ENCODE measurements around the gene KLHL29. TPM values are rescaled to one million over a fixed set of nuclear protein-coding genes. Genes with fewer than 3 reads are reported as not detected.

The KLHL29 gene
- total RNA-seq, 3 donors from 2014 or later (not counting 1 experiment from before 2014, with no cell fraction given), result 0.24 to 0.43 (median 0.33) TPM

DNA sequence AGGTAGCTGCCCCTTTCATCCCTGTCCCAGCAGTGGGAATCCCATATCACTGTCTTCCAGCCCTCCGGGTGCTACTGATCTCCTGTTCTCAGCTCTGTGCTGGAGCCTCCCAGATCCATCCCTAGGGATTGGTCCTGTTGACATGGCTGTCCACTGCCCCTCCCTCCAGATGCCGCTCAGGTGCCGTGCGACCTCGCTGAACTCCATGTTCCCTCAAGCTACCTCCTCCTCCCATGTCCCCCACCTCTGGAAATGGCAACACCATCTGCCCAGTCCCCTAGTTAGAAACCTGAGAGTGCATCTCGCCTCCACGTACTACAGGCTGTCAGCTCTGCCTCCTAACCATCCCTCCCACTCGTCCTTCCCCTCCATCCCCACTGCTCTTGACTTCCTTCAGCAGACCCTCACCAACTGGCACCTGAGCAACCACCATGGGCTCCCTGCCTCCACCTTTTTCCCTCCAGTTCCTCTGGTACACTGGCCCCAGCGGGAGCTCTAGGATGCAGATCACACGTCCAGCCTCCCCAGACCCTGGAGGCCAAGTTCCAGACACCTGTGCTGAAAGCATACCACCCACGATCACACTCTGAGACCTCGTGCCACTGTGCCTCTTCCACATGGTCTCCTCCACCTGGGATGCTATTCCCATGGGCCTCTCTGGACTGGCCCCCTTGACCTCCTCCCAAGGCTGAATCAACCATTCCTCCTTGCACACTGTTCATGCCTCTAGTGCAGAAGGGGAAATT lies 106.8 kb downstream of the KLHL29 start:
- TF ChIP-seq, protein P1, sequence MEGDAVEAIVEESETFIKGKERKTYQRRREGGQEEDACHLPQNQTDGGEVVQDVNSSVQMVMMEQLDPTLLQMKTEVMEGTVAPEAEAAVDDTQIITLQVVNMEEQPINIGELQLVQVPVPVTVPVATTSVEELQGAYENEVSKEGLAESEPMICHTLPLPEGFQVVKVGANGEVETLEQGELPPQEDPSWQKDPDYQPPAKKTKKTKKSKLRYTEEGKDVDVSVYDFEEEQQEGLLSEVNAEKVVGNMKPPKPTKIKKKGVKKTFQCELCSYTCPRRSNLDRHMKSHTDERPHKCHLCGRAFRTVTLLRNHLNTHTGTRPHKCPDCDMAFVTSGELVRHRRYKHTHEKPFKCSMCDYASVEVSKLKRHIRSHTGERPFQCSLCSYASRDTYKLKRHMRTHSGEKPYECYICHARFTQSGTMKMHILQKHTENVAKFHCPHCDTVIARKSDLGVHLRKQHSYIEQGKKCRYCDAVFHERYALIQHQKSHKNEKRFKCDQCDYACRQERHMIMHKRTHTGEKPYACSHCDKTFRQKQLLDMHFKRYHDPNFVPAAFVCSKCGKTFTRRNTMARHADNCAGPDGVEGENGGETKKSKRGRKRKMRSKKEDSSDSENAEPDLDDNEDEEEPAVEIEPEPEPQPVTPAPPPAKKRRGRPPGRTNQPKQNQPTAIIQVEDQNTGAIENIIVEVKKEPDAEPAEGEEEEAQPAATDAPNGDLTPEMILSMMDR (IDR thresholded peaks at IDR 0.05), result no peak
- peaks cover 5% of the 10 kb centered on the region for H3K4me1 ChIP-seq (ENCODE audit: control insufficient read depth, insufficient read depth, low read length)
- H3K9me3 ChIP-seq (ENCODE audit: control insufficient read depth, insufficient read depth, low read length), result no peaks in the 10 kb centered on the region
- no peak overlapping the region for H3K4me3 ChIP-seq (ENCODE audit: low read length)
- H3K4me3 Mint-ChIP-seq, result no peak overlapping the region
- no peaks in the 10 kb centered on the region for H3K9me3 Mint-ChIP-seq
- no peak for ATAC-seq
- H3K27ac Mint-ChIP-seq, result no peak overlapping the region
- 90% methylated on average over 12 of the region's 12 CpGs for WGBS (ENCODE audit: insufficient coverage)
- H3K36me3 ChIP-seq (ENCODE audit: control insufficient read depth, insufficient read depth, low read length), result no peaks in the 10 kb centered on the region
- H3K27me3 ChIP-seq (ENCODE audit: control insufficient read depth, insufficient read depth, low read length), result no peaks in the 10 kb centered on the region
- peaks cover 1 to 2% of the 10 kb centered on the region in 2 donors for H3K4me1 Mint-ChIP-seq
- H3K27ac ChIP-seq (ENCODE audit: low read length), result no peak overlapping the region
- peaks cover 10 to 19% of the 10 kb centered on the region in 2 donors for H3K27me3 Mint-ChIP-seq (ENCODE audit: low read depth in 2 of 2)
- H3K36me3 Mint-ChIP-seq, result no peaks in the 10 kb centered on the region
- intact Hi-C loops (cut with micrococcal nuclease), result no loop called here
- DNase-seq, result no peak

DNA sequence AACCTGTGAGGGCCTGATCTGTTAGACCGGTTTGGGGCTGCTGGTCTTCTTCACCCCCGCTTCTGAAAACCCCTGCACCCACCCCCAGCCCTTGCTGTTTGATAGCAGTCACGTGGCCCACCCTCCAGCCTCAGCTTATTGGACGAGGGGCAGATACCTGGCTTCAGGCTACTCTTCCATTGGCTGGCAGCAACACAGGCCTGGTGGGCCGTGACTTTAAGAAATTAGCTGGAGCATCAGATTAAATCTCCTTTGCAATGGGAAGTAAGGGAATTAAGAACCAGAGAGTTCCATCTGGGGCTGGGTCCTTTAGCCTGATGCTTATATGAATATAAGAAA lies 107.3 kb downstream of the KLHL29 start:
- H3K27me3 Mint-ChIP-seq (ENCODE audit: low read depth in 2 of 2), result peaks cover 12 to 24% of the 10 kb centered on the region in 2 donors
- DNase-seq (no peak), ATAC-seq (no peak)
- 64% methylated on average over 5 of the region's 5 CpGs for WGBS (ENCODE audit: insufficient coverage)
- TF ChIP-seq, protein P1 (IDR thresholded peaks at IDR 0.05), result no peak
- H3K4me3 Mint-ChIP-seq, result no peak overlapping the region
- no peaks in the 10 kb centered on the region for H3K36me3 Mint-ChIP-seq
- Histone ChIP-seq H3K27me3 (ENCODE audit: control insufficient read depth, insufficient read depth, low read length) (no peaks in the 10 kb centered on the region), H3K36me3 (ENCODE audit: control insufficient read depth, insufficient read depth, low read length) (no peaks in the 10 kb centered on the region), H3K27ac (ENCODE audit: low read length) (no peak overlapping the region), H3K4me3 (ENCODE audit: low read length) (no peak overlapping the region), H3K9me3 (ENCODE audit: control insufficient read depth, insufficient read depth, low read length) (no peaks in the 10 kb centered on the region), H3K4me1 (ENCODE audit: control insufficient read depth, insufficient read depth, low read length) (peaks cover 10% of the 10 kb centered on the region)
- intact Hi-C loops (cut with micrococcal nuclease), result no loop called here
- no peaks in the 10 kb centered on the region for H3K9me3 Mint-ChIP-seq
- H3K4me1 Mint-ChIP-seq, result peaks cover 7% of the 10 kb centered on the region in 2 donors
- no peak overlapping the region for H3K27ac Mint-ChIP-seq

DNA sequence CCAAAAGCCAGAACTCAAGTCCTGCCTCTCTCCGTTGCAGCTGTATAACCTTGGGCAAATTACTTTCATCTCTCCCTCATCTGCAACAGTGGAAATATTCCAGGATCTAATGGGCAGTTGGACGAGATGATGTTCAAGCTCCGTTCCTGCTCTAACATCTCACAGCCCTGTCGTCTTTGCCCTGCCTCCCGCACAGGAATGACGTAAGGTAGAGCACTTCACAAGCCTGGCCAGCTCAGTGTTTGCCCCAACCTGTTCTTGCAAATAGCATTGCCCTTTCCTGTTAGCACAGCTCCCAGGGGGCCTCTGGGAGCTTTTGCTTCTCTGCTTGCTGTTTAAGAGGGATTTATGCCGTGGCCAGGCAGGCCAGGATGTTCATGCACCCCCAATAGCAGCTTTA lies 107.9 kb downstream of the KLHL29 start:
- H3K9me3 Mint-ChIP-seq, result no peaks in the 10 kb centered on the region
- no peak overlapping the region for H3K4me3 Mint-ChIP-seq
- Histone ChIP-seq H3K4me1 (ENCODE audit: control insufficient read depth, insufficient read depth, low read length) (peaks cover 10% of the 10 kb centered on the region), H3K9me3 (ENCODE audit: control insufficient read depth, insufficient read depth, low read length) (no peaks in the 10 kb centered on the region), H3K27ac (ENCODE audit: low read length) (no peak overlapping the region), H3K4me3 (ENCODE audit: low read length) (no peak overlapping the region), H3K36me3 (ENCODE audit: control insufficient read depth, insufficient read depth, low read length) (no peaks in the 10 kb centered on the region), H3K27me3 (ENCODE audit: control insufficient read depth, insufficient read depth, low read length) (no peaks in the 10 kb centered on the region)
- intact Hi-C loops (cut with micrococcal nuclease), result no loop called here
- TF ChIP-seq, protein P1 (IDR thresholded peaks at IDR 0.05), result no peak
- H3K4me1 Mint-ChIP-seq, result peaks cover 9 to 10% of the 10 kb centered on the region in 2 donors
- peaks cover 16 to 30% of the 10 kb centered on the region in 2 donors for H3K27me3 Mint-ChIP-seq (ENCODE audit: low read depth in 2 of 2)
- ATAC-seq, result no peak
- 83% methylated on average over 7 of the region's 7 CpGs for WGBS (ENCODE audit: insufficient coverage)
- H3K36me3 Mint-ChIP-seq, result no peaks in the 10 kb centered on the region
- no peak overlapping the region for H3K27ac Mint-ChIP-seq
- DNase-seq, result no peak

DNA sequence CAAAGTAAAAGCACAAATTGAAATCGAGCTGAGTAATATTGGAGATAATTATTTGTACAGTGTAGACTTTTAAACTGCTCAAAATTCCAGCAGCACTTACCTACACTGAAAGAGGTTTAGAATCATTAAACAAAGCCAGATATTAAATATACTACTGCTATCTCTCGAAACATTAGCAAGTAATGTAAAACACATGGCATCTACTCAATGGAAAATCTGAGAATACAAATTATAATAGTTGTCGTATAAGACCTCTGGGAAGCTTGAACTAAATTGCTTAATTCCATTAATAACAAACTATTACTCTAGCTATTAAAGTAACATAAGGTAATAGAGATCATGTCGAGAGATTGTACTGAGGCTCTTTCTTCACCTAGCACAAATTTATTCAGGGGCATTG lies 108.9 kb downstream of the KLHL29 start:
- ATAC-seq (no peak), DNase-seq (no peak)
- Histone ChIP-seq H3K4me3 (ENCODE audit: low read length) (no peak overlapping the region), H3K27me3 (ENCODE audit: control insufficient read depth, insufficient read depth, low read length) (no peaks in the 10 kb centered on the region), H3K4me1 (ENCODE audit: control insufficient read depth, insufficient read depth, low read length) (peaks cover 10% of the 10 kb centered on the region), H3K36me3 (ENCODE audit: control insufficient read depth, insufficient read depth, low read length) (no peaks in the 10 kb centered on the region), H3K27ac (ENCODE audit: low read length) (no peak overlapping the region), H3K9me3 (ENCODE audit: control insufficient read depth, insufficient read depth, low read length) (no peaks in the 10 kb centered on the region)
- H3K4me3 Mint-ChIP-seq, result no peak overlapping the region
- TF ChIP-seq, protein P1 (IDR thresholded peaks at IDR 0.05), result no peak
- peaks cover 15 to 31% of the 10 kb centered on the region in 2 donors for H3K27me3 Mint-ChIP-seq (ENCODE audit: low read depth in 2 of 2)
- H3K4me1 Mint-ChIP-seq, result peaks cover 9 to 10% of the 10 kb centered on the region in 2 donors
- intact Hi-C loops (cut with micrococcal nuclease), result no loop called here
- no peak overlapping the region for H3K27ac Mint-ChIP-seq
- H3K9me3 Mint-ChIP-seq, result no peaks in the 10 kb centered on the region
- 100% methylated on average over 1 of the region's 4 CpGs for WGBS (ENCODE audit: insufficient coverage)
- H3K36me3 Mint-ChIP-seq, result no peaks in the 10 kb centered on the region
